ENCODE data around the gene KCNT2. TPM values are rescaled to one million over a fixed set of nuclear protein-coding genes. Genes with fewer than 3 reads are reported as not detected.

KCNT2 gene
- total and polyA plus RNA-seq, 2 of the 8 experiments (the other 6 are each of a cell fraction or from before 2014, with no cell fraction given), result 2.3 to 10.2 TPM

DNA sequence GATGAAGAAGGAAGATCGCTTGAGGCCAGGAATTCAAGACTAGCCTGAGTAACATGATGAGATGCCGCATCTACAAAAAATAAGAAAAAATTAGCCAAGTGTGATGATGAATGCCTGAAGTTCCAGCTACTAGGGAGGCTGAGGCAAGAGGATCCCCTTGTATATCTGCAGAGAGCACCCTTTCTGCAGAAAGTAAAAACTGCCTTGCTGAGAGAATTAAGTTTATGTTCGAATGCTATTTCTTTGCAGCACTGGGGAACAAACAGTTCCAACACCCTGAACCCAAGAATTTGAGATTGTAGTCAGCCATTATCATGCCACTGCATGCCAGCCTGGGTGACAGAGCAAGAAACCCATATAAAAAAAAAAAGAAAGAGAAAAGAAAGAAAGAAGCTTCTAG, 20.6 kb upstream of the KCNT2 start:
- 0 out of 4 replicates have a peak, but pooled peaks cover 0 to 4% of the 10 kb centered on the region in 2 experiments for H3K9me3 ChIP-seq (ENCODE audit: insufficient read depth in 2 of 2, low read depth in 1 of 2, low read length in 1 of 2)
- H3K27ac ChIP-seq (ENCODE audit: low read depth, low read length), result no peak overlapping the region
- H4K20me1 ChIP-seq (replicated peaks in 1 of 2; ENCODE audit: control insufficient read depth in 1 of 2, insufficient read depth in 2 of 2, low read length in 2 of 2), result no peaks in the 10 kb centered on the region
- H3K9ac ChIP-seq (replicated peaks in 1 of 4; ENCODE audit: extremely low read depth in 1 of 4, low read depth in 3 of 4, low read length in 3 of 4), result no peak overlapping the region
- no peak overlapping the region for H2AK5ac ChIP-seq (ENCODE audit: low read depth, low read length)
- H3K56ac ChIP-seq (replicated peaks; ENCODE audit: insufficient read length, low read depth, low read length), result no peak overlapping the region
- H4K91ac ChIP-seq (replicated peaks; ENCODE audit: insufficient read length, low read length), result no peak overlapping the region
- H3K4me1 ChIP-seq (replicated peaks in 1 of 4; ENCODE audit: control insufficient read depth in 3 of 4, insufficient read depth in 4 of 4, low read length in 3 of 4), result no peaks in the 10 kb centered on the region
- no peaks in the 10 kb centered on the region for H3K36me3 ChIP-seq (ENCODE audit: control insufficient read depth in 2 of 4, insufficient read depth in 4 of 4, low read length in 3 of 4)
- no peak overlapping the region for H3K4ac ChIP-seq (replicated peaks; ENCODE audit: insufficient read length, low read depth, low read length)
- no peak overlapping the region for H3K4me3 ChIP-seq (ENCODE audit: extremely low read depth in 1 of 4, insufficient read depth in 2 of 4, low read depth in 3 of 4, low read length in 4 of 4)
- DNase-seq (ENCODE audit: low read depth in 1 of 2, low spot score in 2 of 2), result no peak
- H2BK5ac ChIP-seq (ENCODE audit: low read depth, low read length), result no peak overlapping the region
- no peak overlapping the region for H2BK12ac ChIP-seq (ENCODE audit: low read depth, low read length)
- H2BK15ac ChIP-seq (ENCODE audit: low read length), result no peak overlapping the region
- no peak overlapping the region for H2BK120ac ChIP-seq (replicated peaks; ENCODE audit: low read depth, low read length)
- no peak overlapping the region for H4K8ac ChIP-seq (ENCODE audit: extremely low read depth, insufficient read depth, low read length)
- no peak overlapping the region for H3K18ac ChIP-seq (ENCODE audit: extremely low read depth, low read length)
- no peak overlapping the region for H4K5ac ChIP-seq (ENCODE audit: insufficient read length, low read depth, low read length)
- CTCF ChIA-PET (ENCODE audit: partially characterized antibody), result no interaction called here
- H3K79me2 ChIP-seq (ENCODE audit: control insufficient read depth in 1 of 2, insufficient read depth in 2 of 2, low read length in 2 of 2), result no peaks in the 10 kb centered on the region
- WGBS, 2 experiments (ENCODE audit: extremely low coverage in 1 of 2, insufficient coverage in 1 of 2, insufficient read length in 1 of 2, insufficient replicate concordance in 2 of 2, low coverage in 1 of 2, low lambda C conversion rate in 2 of 2, missing lambda C conversion rate in 1 of 2), result 94% methylated on average over 3 of the region's 3 CpGs; no CpG with 5 or more reads in 1 of the 2 experiments
- no peaks in the 10 kb centered on the region for H3K23me2 ChIP-seq (ENCODE audit: low read depth, low read length)
- no peak overlapping the region for H2BK20ac ChIP-seq (ENCODE audit: low read length)
- no peak overlapping the region for H2AFZ ChIP-seq (ENCODE audit: low read length)
- H3K4me2 ChIP-seq (ENCODE audit: insufficient read depth in 1 of 2, low read depth in 2 of 2, low read length in 2 of 2), result no peak overlapping the region
- no peak overlapping the region for H3K23ac ChIP-seq (ENCODE audit: insufficient read length)
- no peak overlapping the region for H3K14ac ChIP-seq (ENCODE audit: insufficient read length)
- POLR2A ChIA-PET (ENCODE audit: partially characterized antibody), result interaction anchor here (1.4 kb wide), 1 partner anchor 20 kb away, joined by 7 read pairs; the partner anchor contains the start of gene KCNT2
- no peaks in the 10 kb centered on the region for H3K27me3 ChIP-seq (replicated peaks in 1 of 4; ENCODE audit: control insufficient read depth in 3 of 4, extremely low read depth in 1 of 4, insufficient read depth in 3 of 4, low read length in 3 of 4)
- no peak for FAIRE-seq
- H3K79me1 ChIP-seq (ENCODE audit: low read depth, low read length), result no peaks in the 10 kb centered on the region
- TF ChIP-seq RXRA (IDR thresholded peaks at IDR 0.05; ENCODE audit: insufficient read depth, low read depth, low read length), result no peak
- TF ChIP-seq GABPA (IDR thresholded peaks at IDR 0.05; ENCODE audit: borderline replicate concordance, insufficient read depth, low read length), result no peak
- TF ChIP-seq NANOG (IDR thresholded peaks at IDR 0.05; ENCODE audit: insufficient read depth, low read depth, low read length, poor library complexity, severe bottlenecking), result no peak
- no peak for TF ChIP-seq EGR1 (IDR thresholded peaks at IDR 0.05; ENCODE audit: borderline replicate concordance, low read depth, low read length)
- TF ChIP-seq, protein P1, sequence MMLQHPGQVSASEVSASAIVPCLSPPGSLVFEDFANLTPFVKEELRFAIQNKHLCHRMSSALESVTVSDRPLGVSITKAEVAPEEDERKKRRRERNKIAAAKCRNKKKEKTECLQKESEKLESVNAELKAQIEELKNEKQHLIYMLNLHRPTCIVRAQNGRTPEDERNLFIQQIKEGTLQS (IDR thresholded peaks at IDR 0.05; ENCODE audit: insufficient read depth, low read depth, low read length), result no peak
- no peak for TF ChIP-seq CHD2 (IDR thresholded peaks at IDR 0.05; ENCODE audit: low read length)

Measured in H1 (cell line).